Right cardiac atrium (tissue), 5 donors: Measurements from ENCODE around the gene SNTG2. TPM values are rescaled to one million over a fixed set of nuclear protein-coding genes. Genes with fewer than 3 reads are reported as not detected.

Experiments used
- ATAC-seq, 2 donors: fragments of 200-7000 bp; cut with Tn5 transposase; one replicate each; pipeline versions ENCODE4 v1.8.0 to v1.9.1; 2020; ENCODE audit warnings: moderate library complexity in 2 of 2, mild to moderate bottlenecking in 1 of 2
- DNase-seq, 3 donors: peaks; one replicate each; pipeline ENCODE4 v3.0.0-alpha.2; 2020
- H3K27ac ChIP-seq: one replicate; pipeline ENCODE4 v1.5.1; 2013; ENCODE audit warnings: mild to moderate bottlenecking, low read length, control low read depth, moderate library complexity
- H3K27me3 ChIP-seq: one replicate; pipeline ENCODE4 v1.6.1; 2013; ENCODE audit not compliant: control insufficient read depth, insufficient read depth
- H3K4me1 ChIP-seq: one replicate; pipeline ENCODE4 v1.6.1; 2013; ENCODE audit warnings: low read length; ENCODE audit not compliant: control insufficient read depth, insufficient read depth
- H3K4me3 ChIP-seq: one replicate; pipeline ENCODE4 v1.5.1; 2013; ENCODE audit warnings: low read length, control low read depth
- H3K9me3 ChIP-seq: one replicate; pipeline ENCODE4 v1.6.1; 2013; ENCODE audit warnings: low read length; ENCODE audit not compliant: control insufficient read depth
- WGBS: extraction: QIAGEN DNeasy Blood & Tissue Kit; methylation state at CpG from one replicate; pipeline ENCODE4 v1.1.7; 2013; 5-methylcytosine and 5-hydroxymethylcytosine counted together
- intact Hi-C, 4 donors: fragments of 100-400 bp; cut with DNase I; formaldehyde crosslinking; loops; one replicate each; pipeline versions ENCODE4 v1.11.0 to v1.14.0; 2022 to 2023
- polyA plus RNA-seq: library from polyadenylated mRNA; stranded (reverse); fragments of 200-250 nt; gene quantifications from one replicate; pipeline ENCODE4 v1.2.3, GENCODE V29; 2013
- total RNA-seq, 4 donors: library from RNA; stranded (reverse); fragmentation: NEBNext Ultra II Directional; extraction: Animal tissue kit (Norgen Biotek cat#: 25700); gene quantifications; one replicate each; pipeline ENCODE4 v1.2.1, GENCODE V29; 2021
- donor health status: healthy with polysubstance abuse.
- donor health status: DM: no; HTN: yes; CAD: no.
- donor health status: DM: no; HTN: no; CAD: no.
- donor health status: DM: no; HTN: yes; CAD: no; lungs with severe emphysema.
- donor health status: DM: yes; HTN: yes; CAD: no.

SNTG2 gene
- total and polyA plus RNA-seq, 5 donors: 0.34 to 2.0 (median 0.93) TPM; not detected in 1

GRCh38 chr2:1150724-1151511 is 200.3 kb downstream of the SNTG2 start:
- Histone ChIP-seq H3K9me3 (no peaks in the 10 kb centered on the region), H3K4me3 (no peak overlapping the region), H3K27ac (no peak overlapping the region), H3K4me1 (no peaks in the 10 kb centered on the region), H3K27me3 (no peaks in the 10 kb centered on the region)
- ATAC-seq (no peak), DNase-seq (no peak)
- intact Hi-C loops: no loop called here
- WGBS: 66% methylated on average over 13 of the region's 13 CpGs

- WGBS: 81% methylated on average over 7 of the region's 7 CpGs
- H3K27me3 ChIP-seq: no peaks in the 10 kb centered on the region
These were observed 201.7 kb downstream of the SNTG2 start for GRCh38 chr2:1152375-1152774.

GRCh38 chr2:1153920-1154319 is 203.3 kb downstream of the SNTG2 start:
- Histone ChIP-seq H3K4me1 (no peaks in the 10 kb centered on the region), H3K27ac (no peak overlapping the region), H3K9me3 (no peaks in the 10 kb centered on the region), H3K4me3 (no peak overlapping the region), H3K27me3 (no peaks in the 10 kb centered on the region)
- peak; percentile 77 to 88 for ATAC-seq
- 40% methylated on average over 9 of the region's 9 CpGs for WGBS
- DNase-seq: peak; percentile 73 to 88 (median 84)
- intact Hi-C loops: no loop called here

More at GRCh38 chr2:1152375-1152774, 201.7 kb downstream of the SNTG2 start:
- Histone ChIP-seq H3K4me3 (no peak overlapping the region), H3K9me3 (no peaks in the 10 kb centered on the region), H3K27ac (no peak overlapping the region), H3K4me1 (no peaks in the 10 kb centered on the region)
- no peak for DNase-seq
- ATAC-seq: no peak
- intact Hi-C loops: no loop called here

- H3K9me3 ChIP-seq: no peaks in the 10 kb centered on the region
- no peaks in the 10 kb centered on the region for H3K27me3 ChIP-seq
- DNase-seq (no peak), ATAC-seq (no peak)
- H3K4me1 ChIP-seq: no peaks in the 10 kb centered on the region
- no peak overlapping the region for H3K4me3 ChIP-seq
- WGBS: 89% methylated on average over 4 of the region's 4 CpGs
- no peak overlapping the region for H3K27ac ChIP-seq
- intact Hi-C loops: no loop called here
These were observed 204.3 kb downstream of the SNTG2 start for GRCh38 chr2:1154710-1155594.

GRCh38 chr2:1156059-1156458 is 205.4 kb downstream of the SNTG2 start:
- Histone ChIP-seq H3K27me3 (no peaks in the 10 kb centered on the region), H3K4me3 (no peak overlapping the region), H3K9me3 (no peaks in the 10 kb centered on the region), H3K4me1 (no peaks in the 10 kb centered on the region), H3K27ac (no peak overlapping the region)
- ATAC-seq: no peak
- 69% methylated on average over 7 of the region's 7 CpGs for WGBS
- DNase-seq: no peak
- intact Hi-C loops: no loop called here

- H3K27me3 ChIP-seq: no peaks in the 10 kb centered on the region
- H3K27ac ChIP-seq: no peak overlapping the region
- H3K9me3 ChIP-seq: no peaks in the 10 kb centered on the region
- no peaks in the 10 kb centered on the region for H3K4me1 ChIP-seq
- intact Hi-C loops: no loop called here
- no peak for ATAC-seq
- no peak for DNase-seq
- H3K4me3 ChIP-seq: no peak overlapping the region
- 69% methylated on average over 14 of the region's 14 CpGs for WGBS
These were observed 205.9 kb downstream of the SNTG2 start for GRCh38 chr2:1156531-1156930.

- no peaks in the 10 kb centered on the region for H3K4me1 ChIP-seq
- no peak overlapping the region for H3K27ac ChIP-seq
- H3K27me3 ChIP-seq: no peaks in the 10 kb centered on the region
- H3K4me3 ChIP-seq: no peak overlapping the region
- no peak for DNase-seq
- WGBS: 83% methylated on average over 15 of the region's 15 CpGs
- ATAC-seq: no peak
- H3K9me3 ChIP-seq: no peaks in the 10 kb centered on the region
- intact Hi-C loops: no loop called here
These were observed 206.5 kb downstream of the SNTG2 start for GRCh38 chr2:1157107-1157506.

- no peak for DNase-seq
- WGBS: 81% methylated on average over 9 of the region's 9 CpGs
These were observed 208.4 kb downstream of the SNTG2 start for GRCh38 chr2:1159013-1159412.

GRCh38 chr2:1162246-1162645 is 211.6 kb downstream of the SNTG2 start:
- ATAC-seq (peak in 1 of 2 donors; percentile 31), DNase-seq (no peak)
- Histone ChIP-seq H3K4me1 (no peaks in the 10 kb centered on the region), H3K27me3 (no peaks in the 10 kb centered on the region), H3K27ac (no peak overlapping the region), H3K9me3 (no peaks in the 10 kb centered on the region), H3K4me3 (no peak overlapping the region)
- 89% methylated on average over 8 of the region's 8 CpGs for WGBS
- intact Hi-C loops: no loop called here

More at GRCh38 chr2:1159013-1159412, 208.4 kb downstream of the SNTG2 start:
- ATAC-seq: no peak
- intact Hi-C loops: no loop called here
- Histone ChIP-seq H3K27ac (no peak overlapping the region), H3K27me3 (no peaks in the 10 kb centered on the region), H3K4me3 (no peak overlapping the region), H3K9me3 (no peaks in the 10 kb centered on the region), H3K4me1 (no peaks in the 10 kb centered on the region)

- intact Hi-C loops: no loop called here
- peak in 2 of 3 donors; percentile 45 to 53 for DNase-seq
- ATAC-seq: peak in 1 of 2 donors; percentile 84
These were observed 212.3 kb downstream of the SNTG2 start for GRCh38 chr2:1162768-1163584.

More at GRCh38 chr2:1162768-1163584, 212.3 kb downstream of the SNTG2 start:
- Histone ChIP-seq H3K9me3 (no peaks in the 10 kb centered on the region), H3K4me1 (no peaks in the 10 kb centered on the region), H3K27me3 (no peaks in the 10 kb centered on the region), H3K27ac (peak overlapping the region; percentile 12), H3K4me3 (no peak overlapping the region)
- WGBS: 58% methylated on average over 12 of the region's 12 CpGs
